HL-60 (cell line): ENCODE data around the gene GEN1.

Source experiments
- GABPA ChIP-seq: IDR thresholded peaks from 2 replicates; pipeline ENCODE4 v1.6.1; 2012; ENCODE audit warnings: low read depth
- POLR2AphosphoS5 ChIP-seq: IDR thresholded peaks from 2 replicates; pipeline ENCODE4 v1.6.1; 2012; ENCODE audit warnings: low read depth
- SPI1 ChIP-seq: IDR thresholded peaks from 2 replicates; pipeline ENCODE4 v1.6.1; 2012; ENCODE audit warnings: low read depth, mild to moderate bottlenecking, borderline replicate concordance
- TF ChIP-seq, protein P1 (sequence below): IDR thresholded peaks from one replicate; pipeline ENCODE4 v1.5.1; 2011; ENCODE audit warnings: low read length, control low read depth, inconsistent platforms; ENCODE audit not compliant: insufficient read depth

DNA sequence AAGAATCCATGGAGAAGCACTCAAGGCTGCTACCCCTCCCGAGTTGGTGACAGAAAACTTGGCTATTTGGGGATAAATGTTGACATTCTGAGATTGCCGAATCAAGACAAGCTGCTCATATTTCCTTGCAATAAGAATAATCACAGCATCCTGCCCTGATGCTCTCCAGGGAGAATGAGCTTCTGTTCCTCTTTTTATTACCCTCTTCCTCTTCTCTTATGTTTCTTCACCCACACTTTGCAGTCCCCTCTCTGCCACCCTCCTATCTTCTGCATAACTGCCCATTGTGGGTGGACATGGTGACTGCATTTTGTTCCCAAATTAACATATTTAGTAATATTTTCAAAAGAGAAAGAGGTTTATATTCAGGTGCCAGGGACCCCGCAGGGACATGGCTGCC is 50.4 kb downstream of the GEN1 start:
- TF ChIP-seq, protein P1, sequence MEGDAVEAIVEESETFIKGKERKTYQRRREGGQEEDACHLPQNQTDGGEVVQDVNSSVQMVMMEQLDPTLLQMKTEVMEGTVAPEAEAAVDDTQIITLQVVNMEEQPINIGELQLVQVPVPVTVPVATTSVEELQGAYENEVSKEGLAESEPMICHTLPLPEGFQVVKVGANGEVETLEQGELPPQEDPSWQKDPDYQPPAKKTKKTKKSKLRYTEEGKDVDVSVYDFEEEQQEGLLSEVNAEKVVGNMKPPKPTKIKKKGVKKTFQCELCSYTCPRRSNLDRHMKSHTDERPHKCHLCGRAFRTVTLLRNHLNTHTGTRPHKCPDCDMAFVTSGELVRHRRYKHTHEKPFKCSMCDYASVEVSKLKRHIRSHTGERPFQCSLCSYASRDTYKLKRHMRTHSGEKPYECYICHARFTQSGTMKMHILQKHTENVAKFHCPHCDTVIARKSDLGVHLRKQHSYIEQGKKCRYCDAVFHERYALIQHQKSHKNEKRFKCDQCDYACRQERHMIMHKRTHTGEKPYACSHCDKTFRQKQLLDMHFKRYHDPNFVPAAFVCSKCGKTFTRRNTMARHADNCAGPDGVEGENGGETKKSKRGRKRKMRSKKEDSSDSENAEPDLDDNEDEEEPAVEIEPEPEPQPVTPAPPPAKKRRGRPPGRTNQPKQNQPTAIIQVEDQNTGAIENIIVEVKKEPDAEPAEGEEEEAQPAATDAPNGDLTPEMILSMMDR: no peak
- TF ChIP-seq POLR2AphosphoS5 (no peak), SPI1 (peak; percentile 97), GABPA (no peak)
